ENCODE results near the gene APBB2.
"Not testable (repeated sequence)": the region's sequence is repeated elsewhere in the genome, so short reads cannot be mapped to it uniquely, and the experiment has no call there.

The APBB2 gene

DNA sequence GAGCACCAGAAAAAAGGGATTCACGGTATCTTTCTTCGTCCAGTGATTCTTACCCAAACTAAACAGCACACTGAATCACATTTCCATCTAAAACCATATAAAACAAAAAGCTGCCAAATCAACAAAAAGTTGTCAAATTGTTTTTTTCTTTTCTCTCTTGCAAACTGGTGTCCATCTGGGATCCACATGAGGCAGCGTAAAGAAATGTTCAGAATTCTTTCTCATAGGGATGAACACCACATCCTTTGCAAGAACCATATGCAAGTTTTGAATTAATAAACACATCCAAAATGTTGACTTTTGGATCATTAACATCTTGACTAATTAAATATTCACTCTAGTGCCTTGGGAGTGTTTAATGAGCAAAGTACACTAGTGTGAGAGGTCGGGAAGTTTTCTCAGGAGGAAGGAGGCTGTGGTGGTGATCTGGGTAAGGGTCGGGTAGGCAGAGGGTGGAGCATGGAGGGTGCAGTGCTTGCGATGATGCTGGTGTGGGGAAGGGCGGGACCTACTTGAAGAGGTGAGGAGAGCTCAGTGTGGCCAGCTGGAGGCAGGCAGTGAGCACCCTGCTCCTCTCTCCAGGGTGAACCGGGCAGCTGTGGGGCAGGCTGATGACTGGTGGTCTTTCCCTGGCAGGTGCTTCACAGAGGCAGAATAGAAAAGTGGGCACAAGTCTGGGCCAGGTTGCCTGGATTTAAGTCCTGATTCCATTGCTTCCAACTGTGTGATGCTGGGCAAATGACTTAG lies 391.7 kb downstream of the APBB2 start:
- in situ Hi-C loops (cut with MboI; ENCODE audit: low sequenced_read_pairs, unreplicated experiment): no loop called here
- TF ChIP-seq, protein P1, sequence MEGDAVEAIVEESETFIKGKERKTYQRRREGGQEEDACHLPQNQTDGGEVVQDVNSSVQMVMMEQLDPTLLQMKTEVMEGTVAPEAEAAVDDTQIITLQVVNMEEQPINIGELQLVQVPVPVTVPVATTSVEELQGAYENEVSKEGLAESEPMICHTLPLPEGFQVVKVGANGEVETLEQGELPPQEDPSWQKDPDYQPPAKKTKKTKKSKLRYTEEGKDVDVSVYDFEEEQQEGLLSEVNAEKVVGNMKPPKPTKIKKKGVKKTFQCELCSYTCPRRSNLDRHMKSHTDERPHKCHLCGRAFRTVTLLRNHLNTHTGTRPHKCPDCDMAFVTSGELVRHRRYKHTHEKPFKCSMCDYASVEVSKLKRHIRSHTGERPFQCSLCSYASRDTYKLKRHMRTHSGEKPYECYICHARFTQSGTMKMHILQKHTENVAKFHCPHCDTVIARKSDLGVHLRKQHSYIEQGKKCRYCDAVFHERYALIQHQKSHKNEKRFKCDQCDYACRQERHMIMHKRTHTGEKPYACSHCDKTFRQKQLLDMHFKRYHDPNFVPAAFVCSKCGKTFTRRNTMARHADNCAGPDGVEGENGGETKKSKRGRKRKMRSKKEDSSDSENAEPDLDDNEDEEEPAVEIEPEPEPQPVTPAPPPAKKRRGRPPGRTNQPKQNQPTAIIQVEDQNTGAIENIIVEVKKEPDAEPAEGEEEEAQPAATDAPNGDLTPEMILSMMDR (IDR thresholded peaks at IDR 0.05; ENCODE audit: borderline replicate concordance, control extremely low read depth, extremely low read depth, insufficient read depth, missing control alignments): no peak
- DNase-seq (ENCODE audit: low spot score): no peak

DNA sequence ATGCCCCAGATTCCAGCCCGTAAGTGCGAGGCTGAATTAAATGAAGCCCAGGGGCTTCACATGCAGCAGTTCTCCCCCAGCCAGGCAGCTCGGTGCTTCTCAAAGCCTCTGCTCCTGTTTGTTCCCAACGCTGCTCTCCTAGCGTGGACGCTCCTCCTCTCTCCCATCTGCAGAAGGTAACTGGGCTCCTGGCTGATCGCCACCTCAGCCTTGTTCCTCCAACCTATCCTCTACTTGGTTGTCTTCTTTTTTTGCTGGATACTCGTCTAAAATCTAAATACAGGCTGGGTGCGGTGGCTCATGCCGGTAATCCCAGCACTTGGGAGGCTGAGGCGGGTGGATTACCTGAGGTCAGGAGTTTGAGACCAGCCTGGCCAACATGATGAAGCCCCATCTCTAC lies 394.2 kb downstream of the APBB2 start:
- in situ Hi-C loops (cut with MboI; ENCODE audit: low sequenced_read_pairs, unreplicated experiment): no loop called here
- TF ChIP-seq, protein P1 (IDR thresholded peaks at IDR 0.05; ENCODE audit: borderline replicate concordance, control extremely low read depth, extremely low read depth, insufficient read depth, missing control alignments): no peak
- DNase-seq (ENCODE audit: low spot score): no peak

DNA sequence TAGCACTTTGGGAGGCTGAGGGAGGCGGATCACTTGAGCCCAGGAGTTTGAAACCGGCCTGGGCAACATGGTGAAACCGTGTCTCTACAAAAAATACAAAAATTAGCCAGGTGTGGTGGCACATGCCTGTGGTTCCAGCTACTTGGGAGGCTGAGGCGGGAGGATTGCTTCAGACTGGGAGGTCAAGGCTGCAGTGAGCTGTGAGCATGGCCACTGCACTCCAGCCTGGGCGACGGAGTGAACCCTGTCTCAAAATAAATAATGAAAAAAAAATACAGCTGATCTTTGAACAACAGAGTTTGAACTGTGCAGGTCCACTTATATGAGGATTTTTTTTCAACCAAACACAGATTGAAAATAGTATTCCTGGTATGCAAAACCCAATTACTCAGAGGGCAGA lies 397.2 kb downstream of the APBB2 start:
- in situ Hi-C loops (cut with MboI; ENCODE audit: low sequenced_read_pairs, unreplicated experiment); DNase-seq (ENCODE audit: low spot score): not testable (repeated sequence)

- in situ Hi-C loops (cut with MboI; ENCODE audit: low sequenced_read_pairs, unreplicated experiment): no loop called here
- TF ChIP-seq, protein P1 (IDR thresholded peaks at IDR 0.05; ENCODE audit: borderline replicate concordance, control extremely low read depth, extremely low read depth, insufficient read depth, missing control alignments): no peak
Observed at GRCh38 chr4:40812856-40813255, 401.5 kb downstream of the APBB2 start.

DNA sequence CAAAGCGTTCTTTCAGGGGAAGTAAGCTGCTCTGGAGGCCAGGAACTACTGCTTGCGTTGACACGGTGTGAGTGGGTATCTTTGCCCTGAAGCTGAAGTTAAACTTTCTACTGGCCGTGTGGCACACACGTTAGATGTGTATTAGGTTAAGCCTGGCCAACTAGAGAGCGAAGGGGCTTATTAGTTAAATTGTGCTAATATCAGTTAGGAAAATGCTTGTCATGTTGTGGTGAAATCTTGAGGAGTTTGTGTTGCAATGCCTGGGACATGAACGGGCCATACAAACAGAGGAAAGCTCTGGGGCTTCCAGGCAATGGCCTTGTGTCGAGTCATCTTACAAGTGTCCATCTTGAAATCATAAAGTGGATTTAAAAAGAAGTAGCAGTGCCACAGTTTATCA lies 402.0 kb downstream of the APBB2 start:
- in situ Hi-C loops (cut with MboI; ENCODE audit: low sequenced_read_pairs, unreplicated experiment): no loop called here
- DNase-seq (ENCODE audit: low spot score): no peak
- TF ChIP-seq, protein P1 (IDR thresholded peaks at IDR 0.05; ENCODE audit: borderline replicate concordance, control extremely low read depth, extremely low read depth, insufficient read depth, missing control alignments): no peak

More at GRCh38 chr4:40812856-40813255, 401.5 kb downstream of the APBB2 start:
- DNase-seq (ENCODE audit: low spot score): no peak

DNA sequence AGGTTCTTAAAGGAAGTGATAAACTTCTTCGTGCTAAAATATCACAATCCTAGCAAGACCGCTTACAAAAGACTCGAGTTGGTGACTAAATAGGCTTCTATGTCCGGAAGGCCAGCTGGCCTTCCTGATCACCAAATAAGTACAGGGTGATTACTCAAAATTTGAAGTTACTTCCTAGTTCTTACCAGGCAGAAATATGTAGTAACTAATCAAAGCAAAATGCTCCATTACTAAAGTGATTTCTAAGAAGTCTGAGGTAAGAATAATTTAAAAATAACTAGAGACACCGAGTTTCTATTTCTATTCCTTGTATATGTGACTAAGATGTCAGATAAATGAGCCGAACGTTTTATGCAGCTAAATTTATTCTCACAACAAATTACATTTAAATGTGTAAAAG lies 402.4 kb downstream of the APBB2 start:
- TF ChIP-seq, protein P1 (IDR thresholded peaks at IDR 0.05; ENCODE audit: borderline replicate concordance, control extremely low read depth, extremely low read depth, insufficient read depth, missing control alignments): no peak
- in situ Hi-C loops (cut with MboI; ENCODE audit: low sequenced_read_pairs, unreplicated experiment): no loop called here
- DNase-seq (ENCODE audit: low spot score): no peak

- in situ Hi-C loops (cut with MboI; ENCODE audit: low sequenced_read_pairs, unreplicated experiment): no loop called here
- TF ChIP-seq, protein P1 (IDR thresholded peaks at IDR 0.05; ENCODE audit: borderline replicate concordance, control extremely low read depth, extremely low read depth, insufficient read depth, missing control alignments): no peak
Observed at GRCh38 chr4:40808926-40809457, 405.4 kb downstream of the APBB2 start.

More at GRCh38 chr4:40808926-40809457, 405.4 kb downstream of the APBB2 start:
- DNase-seq (ENCODE audit: low spot score): no peak

Measured in GM13976 (cell line).